Measurements from ENCODE around the gene KIRREL3.
A peak's percentile ranks its signal among the peaks of the same experiment; 100 is the strongest.

Gene KIRREL3

GRCh38 chr11:126545057-126545555 lies 455.5 kb downstream of the KIRREL3 start:
- Histone ChIP-seq H3K27me3 (ENCODE audit: insufficient read depth, poor library complexity, severe bottlenecking) (peaks cover 6% of the 10 kb centered on the region), H3K27ac (replicated peaks) (no peak overlapping the region), H3K4me3 (replicated peaks; ENCODE audit: insufficient read depth, low read length) (no peak overlapping the region)
- TF ChIP-seq, protein P1, sequence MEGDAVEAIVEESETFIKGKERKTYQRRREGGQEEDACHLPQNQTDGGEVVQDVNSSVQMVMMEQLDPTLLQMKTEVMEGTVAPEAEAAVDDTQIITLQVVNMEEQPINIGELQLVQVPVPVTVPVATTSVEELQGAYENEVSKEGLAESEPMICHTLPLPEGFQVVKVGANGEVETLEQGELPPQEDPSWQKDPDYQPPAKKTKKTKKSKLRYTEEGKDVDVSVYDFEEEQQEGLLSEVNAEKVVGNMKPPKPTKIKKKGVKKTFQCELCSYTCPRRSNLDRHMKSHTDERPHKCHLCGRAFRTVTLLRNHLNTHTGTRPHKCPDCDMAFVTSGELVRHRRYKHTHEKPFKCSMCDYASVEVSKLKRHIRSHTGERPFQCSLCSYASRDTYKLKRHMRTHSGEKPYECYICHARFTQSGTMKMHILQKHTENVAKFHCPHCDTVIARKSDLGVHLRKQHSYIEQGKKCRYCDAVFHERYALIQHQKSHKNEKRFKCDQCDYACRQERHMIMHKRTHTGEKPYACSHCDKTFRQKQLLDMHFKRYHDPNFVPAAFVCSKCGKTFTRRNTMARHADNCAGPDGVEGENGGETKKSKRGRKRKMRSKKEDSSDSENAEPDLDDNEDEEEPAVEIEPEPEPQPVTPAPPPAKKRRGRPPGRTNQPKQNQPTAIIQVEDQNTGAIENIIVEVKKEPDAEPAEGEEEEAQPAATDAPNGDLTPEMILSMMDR (IDR thresholded peaks at IDR 0.05; ENCODE audit: insufficient read depth, low read length) = no peak
- no peak for TF ChIP-seq POLR2AphosphoS5 (IDR thresholded peaks at IDR 0.05; ENCODE audit: low read depth)
- no peak for TF ChIP-seq GABPA (IDR thresholded peaks at IDR 0.05; ENCODE audit: low read depth)
- TF ChIP-seq REST (IDR thresholded peaks at IDR 0.05; ENCODE audit: insufficient replicate concordance, low read depth) = no peak
- no peak for TF ChIP-seq SPI1 (IDR thresholded peaks at IDR 0.05; ENCODE audit: borderline replicate concordance, low read depth)
- DNase-seq (ENCODE audit: low read depth in 1 of 2, low spot score in 1 of 2) = no peak

GRCh38 chr11:126544108-126545056 lies 456.2 kb downstream of the KIRREL3 start:
- H3K4me3 ChIP-seq (replicated peaks; ENCODE audit: insufficient read depth, low read length) = no peak overlapping the region
- no peak for DNase-seq (ENCODE audit: low read depth in 1 of 2, low spot score in 1 of 2)
- TF ChIP-seq POLR2AphosphoS5 (IDR thresholded peaks at IDR 0.05; ENCODE audit: low read depth) = no peak
- no peak for TF ChIP-seq SPI1 (IDR thresholded peaks at IDR 0.05; ENCODE audit: borderline replicate concordance, low read depth)
- TF ChIP-seq REST (IDR thresholded peaks at IDR 0.05; ENCODE audit: insufficient replicate concordance, low read depth) = peak; percentile 83
- TF ChIP-seq, protein P1 (IDR thresholded peaks at IDR 0.05; ENCODE audit: insufficient read depth, low read length) = no peak
- no peak overlapping the region for H3K27ac ChIP-seq (replicated peaks)
- peaks cover 6% of the 10 kb centered on the region for H3K27me3 ChIP-seq (ENCODE audit: insufficient read depth, poor library complexity, severe bottlenecking)

GRCh38 chr11:126543691-126544090 lies 456.9 kb downstream of the KIRREL3 start:
- Histone ChIP-seq H3K27ac (replicated peaks) (no peak overlapping the region), H3K27me3 (ENCODE audit: insufficient read depth, poor library complexity, severe bottlenecking) (peaks cover 6% of the 10 kb centered on the region), H3K4me3 (replicated peaks; ENCODE audit: insufficient read depth, low read length) (no peak overlapping the region)
- TF ChIP-seq GABPA (IDR thresholded peaks at IDR 0.05; ENCODE audit: low read depth) = no peak
- TF ChIP-seq SPI1 (IDR thresholded peaks at IDR 0.05; ENCODE audit: borderline replicate concordance, low read depth) = no peak
- TF ChIP-seq, protein P1 (IDR thresholded peaks at IDR 0.05; ENCODE audit: insufficient read depth, low read length) = no peak
- no peak for TF ChIP-seq REST (IDR thresholded peaks at IDR 0.05; ENCODE audit: insufficient replicate concordance, low read depth)
- no peak for TF ChIP-seq POLR2AphosphoS5 (IDR thresholded peaks at IDR 0.05; ENCODE audit: low read depth)
- DNase-seq (ENCODE audit: low read depth in 1 of 2, low spot score in 1 of 2) = no peak

Measured in HL-60 (cell line).